ENCODE data around the gene ACOT4. TPM values are rescaled to one million over a fixed set of nuclear protein-coding genes. Genes with fewer than 3 reads are reported as not detected.

Gene ACOT4
- total RNA-seq, 2 experiments from 2014 or later = 1.8 to 2.2 TPM

- H3K4me3 Mint-ChIP-seq = no peak overlapping the region
- H3K4me1 Mint-ChIP-seq (ENCODE audit: low read depth) = no peaks in the 10 kb centered on the region
- TF ChIP-seq CTCF (IDR thresholded peaks at IDR 0.05) = no peak
- CTCF ChIA-PET = no interaction called here
- ATAC-seq (no peak), DNase-seq (no peak)
- no peaks in the 10 kb centered on the region for H3K9me3 Mint-ChIP-seq
- no peaks in the 10 kb centered on the region for H3K36me3 Mint-ChIP-seq (ENCODE audit: low read depth)
- POLR2A ChIA-PET = no interaction called here
- intact Hi-C loops (cut with micrococcal nuclease) = no loop called here
- H3K27ac Mint-ChIP-seq = no peak overlapping the region
- no peaks in the 10 kb centered on the region for H3K27me3 Mint-ChIP-seq
Observed at GRCh38 chr14:73602994-73603393, 11.3 kb downstream of the ACOT4 start.

- H3K4me1 Mint-ChIP-seq (ENCODE audit: low read depth) = no peaks in the 10 kb centered on the region
- no peak overlapping the region for H3K4me3 Mint-ChIP-seq
- ChIA-PET POLR2A (interaction anchor here (1.4 kb wide), 1 partner anchor 28 kb away, joined by 3 read pairs; no protein-coding TSS in a partner anchor), CTCF (no interaction called here)
- no peaks in the 10 kb centered on the region for H3K9me3 Mint-ChIP-seq
- no peak overlapping the region for H3K27ac Mint-ChIP-seq
- no peaks in the 10 kb centered on the region for H3K27me3 Mint-ChIP-seq
- H3K36me3 Mint-ChIP-seq (ENCODE audit: low read depth) = no peaks in the 10 kb centered on the region
- TF ChIP-seq CTCF (IDR thresholded peaks at IDR 0.05) = no peak
- ATAC-seq (no peak), DNase-seq (no peak)
- intact Hi-C loops (cut with micrococcal nuclease) = no loop called here
Observed at GRCh38 chr14:73606271-73606670, 14.6 kb downstream of the ACOT4 start.

- Mint-ChIP-seq H3K4me1 (ENCODE audit: low read depth) (peaks cover 2% of the 10 kb centered on the region), H3K4me3 (no peak overlapping the region), H3K36me3 (ENCODE audit: low read depth) (no peaks in the 10 kb centered on the region), H3K9me3 (no peaks in the 10 kb centered on the region), H3K27ac (no peak overlapping the region), H3K27me3 (no peaks in the 10 kb centered on the region)
- DNase-seq = no peak
- CTCF ChIA-PET = interaction anchor here (1.1 kb wide), 1 partner anchor 13 kb away, joined by 3 read pairs; no protein-coding TSS in a partner anchor
- intact Hi-C loops (cut with micrococcal nuclease) = no loop called here
- POLR2A ChIA-PET = no interaction called here
- no peak for TF ChIP-seq CTCF (IDR thresholded peaks at IDR 0.05)
- no peak for ATAC-seq
Observed at GRCh38 chr14:73607241-73607640, 15.6 kb downstream of the ACOT4 start.

GRCh38 chr14:73610687-73611086 lies 19.0 kb downstream of the ACOT4 start:
- Mint-ChIP-seq H3K9me3 (no peaks in the 10 kb centered on the region), H3K27ac (no peak overlapping the region), H3K36me3 (ENCODE audit: low read depth) (no peaks in the 10 kb centered on the region), H3K4me3 (no peak overlapping the region), H3K4me1 (ENCODE audit: low read depth) (peaks cover 2% of the 10 kb centered on the region), H3K27me3 (no peaks in the 10 kb centered on the region)
- intact Hi-C loops (cut with micrococcal nuclease) = no loop called here
- ATAC-seq = no peak
- ChIA-PET CTCF (no interaction called here), POLR2A (no interaction called here)
- DNase-seq = no peak
- TF ChIP-seq CTCF (IDR thresholded peaks at IDR 0.05) = no peak

GRCh38 chr14:73612339-73613045 lies 20.8 kb downstream of the ACOT4 start, which contains the start of gene ACOT6:
TSS of gene ACOT6 (plus strand) at chr14:73612517. CDS start at chr14:73612572, 55 bp downstream.
- intact Hi-C loops (cut with micrococcal nuclease) = no loop called here
- no peaks in the 10 kb centered on the region for H3K36me3 Mint-ChIP-seq (ENCODE audit: low read depth)
- ATAC-seq (peak; percentile 91), DNase-seq (peak; percentile 80)
- no peaks in the 10 kb centered on the region for H3K9me3 Mint-ChIP-seq
- H3K27ac Mint-ChIP-seq = peak within 1 kb of the TSS; percentile 72
- no peaks in the 10 kb centered on the region for H3K27me3 Mint-ChIP-seq
- TF ChIP-seq CTCF (IDR thresholded peaks at IDR 0.05) = no peak
- peak within 1 kb of the TSS; percentile 78 for H3K4me3 Mint-ChIP-seq
- CTCF ChIA-PET = interaction anchor here (1.0 to 3.1 kb wide), 5 partner anchors 21 to 141 kb away, joined by 3 to 12 read pairs (median 4); partner anchors contain the start of gene RIOX1
- peaks cover 2% of the 10 kb centered on the region for H3K4me1 Mint-ChIP-seq (ENCODE audit: low read depth)
- POLR2A ChIA-PET = interaction anchor here (0.6 to 1.1 kb wide), 4 partner anchors 18 to 274 kb away, joined by 3 to 5 read pairs (median 4); partner anchors contain the start of gene ZNF410
